GM12878 (cell line): ENCODE measurements around the gene MAP3K5. TPM values are rescaled to one million over a fixed set of nuclear protein-coding genes. Genes with fewer than 3 reads are reported as not detected.

Experiments used
- ATAC-seq: fragments of 200-7000 bp; cut with Tn5 transposase; 3 replicates; pipeline ENCODE4 v1.9.1; 2020; ENCODE audit warnings: mild to moderate bottlenecking, moderate library complexity
- BruUV-seq: library from RNA; stranded (reverse); fragments of 400-500 nt; replicated peaks from 2 replicates; lab custom pipeline; 2021; lab: Mats Ljungman, UMichigan
- CTCF ChIA-PET: fragments of 300-600 bp; sonication (Branson Sonifier 250); formaldehyde crosslinking; extraction: SDS; loops from one replicate; lab custom pipeline; 2021; ENCODE audit warnings: inconsistent platforms; lab: Yijun Ruan, JAX
- POLR2A ChIA-PET: fragments of 350-600 bp; formaldehyde crosslinking; extraction: SDS; loops from one replicate; lab custom pipeline; 2021; ENCODE audit warnings: inconsistent platforms; lab: Charles Lee
- RAD21 ChIA-PET: fragments of 300-600 bp; sonication (Branson Sonifier 250); formaldehyde crosslinking; loops from one replicate; lab custom pipeline; 2023; ENCODE audit warnings: antibody characterized with exemption; ENCODE audit not compliant: unreplicated experiment; lab: Charles Lee
- SMC1A ChIA-PET: fragments of 300-600 bp; sonication (Branson Sonifier 250); formaldehyde crosslinking; loops from one replicate; lab custom pipeline; 2023; ENCODE audit not compliant: unreplicated experiment, uncharacterized antibody; lab: Charles Lee
- DNase-seq: peaks from one replicate; pipeline ENCODE4 v3.0.0-alpha.2; 2011; ENCODE audit warnings: low read depth, low spot score
- FAIRE-seq: peaks from 3 replicates; lab custom pipeline; 2011; peaks lifted over from hg19 to GRCh38; lab: Jason Lieb, UNC
- H2AFZ ChIP-seq: 2 replicates; pipeline ENCODE4 v1.6.0; 2011; ENCODE audit warnings: low read depth, low read length, control low read depth; ENCODE audit not compliant: control insufficient read depth
- H3K27ac ChIP-seq: 2 replicates; pipeline ENCODE4 v1.5.1; 2011; ENCODE audit warnings: control low read depth; ENCODE audit not compliant: control insufficient read depth, insufficient read depth
- H3K27me3 ChIP-seq, 2 experiments: replicated peaks in 1 of 2; 2 replicates each; pipeline versions ENCODE4 v1.6.0 to v1.6.1; 2011; ENCODE audit warnings: low read length in 1 of 2; ENCODE audit not compliant: control insufficient read depth in 2 of 2, insufficient read depth in 2 of 2
- H3K36me3 ChIP-seq, 2 experiments: 2 replicates each; pipeline ENCODE4 v1.5.1; 2011; ENCODE audit warnings: low read length in 1 of 2; ENCODE audit not compliant: control insufficient read depth in 2 of 2, insufficient read depth in 2 of 2
- H3K4me1 ChIP-seq: 2 replicates; pipeline ENCODE4 v1.6.1; 2011; ENCODE audit warnings: mild to moderate bottlenecking, low read length, moderate library complexity, mixed read lengths; ENCODE audit not compliant: control insufficient read depth, insufficient read depth
- H3K4me2 ChIP-seq: 2 replicates; pipeline ENCODE4 v1.6.0; 2011; ENCODE audit warnings: control low read depth; ENCODE audit not compliant: control insufficient read depth, insufficient read depth
- H3K4me3 ChIP-seq: fragments of 200-600 bp; sonication (generic); 2 replicates; pipeline ENCODE4 v1.5.1; 2016
- H3K79me2 ChIP-seq: 2 replicates; pipeline ENCODE4 v1.6.0; 2011; ENCODE audit warnings: low read length; ENCODE audit not compliant: control insufficient read depth, insufficient read depth
- H3K9ac ChIP-seq: 2 replicates; pipeline ENCODE4 v1.8.0; 2011; ENCODE audit warnings: low read length, control low read depth, mixed read lengths; ENCODE audit not compliant: control insufficient read depth, insufficient read depth
- H3K9me3 ChIP-seq: replicated peaks from 3 replicates; pipeline ENCODE4 v1.5.1; 2011; ENCODE audit warnings: mild to moderate bottlenecking, low read length; ENCODE audit not compliant: control insufficient read depth, insufficient read depth
- H4K20me1 ChIP-seq: 2 replicates; pipeline ENCODE4 v1.6.0; 2011; ENCODE audit not compliant: control insufficient read depth, insufficient read depth
- CHD2 ChIP-seq: IDR thresholded peaks from 2 replicates; pipeline ENCODE4 v1.6.1; 2011; ENCODE audit warnings: low read depth, low read length, improper control_type of control experiment, borderline replicate concordance
- CHD4 ChIP-seq: fragments of 200-600 bp; sonication (generic); IDR thresholded peaks from 2 replicates; pipeline ENCODE4 v1.6.1; 2016; ENCODE audit warnings: mild to moderate bottlenecking
- E4F1 ChIP-seq: fragments of 450-650 bp; IDR thresholded peaks from 2 replicates; pipeline ENCODE4 v1.6.1; 2018; ENCODE audit warnings: borderline replicate concordance, mild to moderate bottlenecking; ENCODE audit not compliant: partially characterized antibody
- EGR1 ChIP-seq, 2 experiments: IDR thresholded peaks; 1 replicate in 1 of 2; 2 replicates in 1 of 2; pipeline ENCODE4 v1.6.1; 2011 to 2012; ENCODE audit warnings: low read depth in 2 of 2, low read length in 2 of 2, borderline replicate concordance in 1 of 2, mild to moderate bottlenecking in 1 of 2, moderate library complexity in 1 of 2
- HDAC6 ChIP-seq: fragments of 200-600 bp; sonication (generic); IDR thresholded peaks from one replicate; pipeline ENCODE4 v1.8.0; 2017; ENCODE audit warnings: antibody characterized with exemption; ENCODE audit not compliant: unreplicated experiment
- IRF5 ChIP-seq: fragments of 450-650 bp; IDR thresholded peaks from 2 replicates; pipeline ENCODE4 v1.6.1; 2017; ENCODE audit warnings: borderline replicate concordance
- TAF1 ChIP-seq: IDR thresholded peaks from 2 replicates; pipeline ENCODE4 v1.6.1; 2011; ENCODE audit warnings: mild to moderate bottlenecking, low read depth, low read length, borderline replicate concordance
- ZBED1 ChIP-seq: IDR thresholded peaks from 2 replicates; pipeline ENCODE4 v1.6.1; 2016; ENCODE audit warnings: borderline replicate concordance
- WGBS: methylation state at CpG from one replicate; pipeline ENCODE4 v1.1.6; 2016; ENCODE audit warnings: low lambda C conversion rate; ENCODE audit not compliant: insufficient replicate concordance, insufficient coverage; ENCODE audit errors: missing lambda C conversion rate; 5-methylcytosine and 5-hydroxymethylcytosine counted together
- in situ Hi-C: fragments of 300-500 bp; cut with MboI; formaldehyde crosslinking; loops from 9 replicates; pipeline ENCODE4 v1.14.3; 2018; ENCODE audit warnings: mixed read lengths
- intact Hi-C: fragments of 100-400 bp; cut with micrococcal nuclease; formaldehyde crosslinking; loops from one replicate; pipeline ENCODE4 v1.14.2; 2022; ENCODE audit not compliant: unreplicated experiment
- polyA plus RNA-seq, 11 experiments: library from polyadenylated mRNA; depleted of rRNA in 4 of 11; unstranded in 6 of 11; stranded (reverse) in 5 of 11; fragments of >200 nt; fragmentation: Nextera tagmentation in 4 of 11; fragmentation: Illumina TruSeq in 1 of 11; extraction: Ambion mirVana in 4 of 11; extraction: Trizol in 1 of 11; gene quantifications; 1 replicate in 1 of 11; 2 replicates in 10 of 11; pipeline versions ENCODE4 v1.2.1 to v1.2.3, GENCODE V29; 2011 to 2016; ENCODE audit warnings: inconsistent platforms in 2 of 11, missing spikeins in 2 of 11, low read depth in 1 of 11
- total RNA-seq, 4 experiments: library from RNA; depleted of rRNA in 3 of 4; stranded (reverse); fragments of >200 nt in 3 of 4; fragmentation: Illumina TruSeq in 1 of 4; extraction: Trizol in 1 of 4; gene quantifications; 2 replicates each; pipeline versions ENCODE4 v1.2.1 to v1.2.3, GENCODE V29; 2013 to 2021

Gene MAP3K5
- total and polyA plus RNA-seq, 10 of the 15 experiments (the other 5 are each of a cell fraction or from before 2014, with no cell fraction given), result 5.4 to 34.3 (median 26.4) TPM

GRCh38 chr6:136534268-136534667 is 258.0 kb downstream of the MAP3K5 start (continued):
- TF ChIP-seq E4F1, result no peak

- Histone ChIP-seq H3K27ac (no peak overlapping the region), H3K27me3 (no peaks in the 10 kb centered on the region; a peak in 1 of 4 replicates), H3K4me2 (no peak overlapping the region), H3K4me1 (no peaks in the 10 kb centered on the region), H3K9ac (no peak overlapping the region), H3K36me3 (no peaks in the 10 kb centered on the region), H3K4me3 (no peak overlapping the region), H4K20me1 (no peaks in the 10 kb centered on the region), H2AFZ (no peak overlapping the region), H3K79me2 (no peaks in the 10 kb centered on the region), H3K9me3 (no peaks in the 10 kb centered on the region)
- TF ChIP-seq CHD2 (no peak), ZBED1 (no peak), EGR1 (IDR thresholded peaks at IDR 0.05; ENCODE audit: borderline replicate concordance in 1 of 2, low read depth in 2 of 2, low read length in 2 of 2) (no peak), IRF5 (no peak), HDAC6 (no peak), CHD4 (no peak), TAF1 (no peak)
- no peak for ATAC-seq
- ChIA-PET SMC1A (no interaction called here), RAD21 (no interaction called here), POLR2A (no interaction called here), CTCF (no interaction called here)
- no peak for DNase-seq
- FAIRE-seq, result no peak
- in situ Hi-C loops, result no loop called here
- intact Hi-C loops, result no loop called here
- 11% methylated on average over 5 of the region's 5 CpGs for WGBS
- BruUV-seq, result no TSS peak
These were observed 258.8 kb downstream of the MAP3K5 start for GRCh38 chr6:136533487-136533886.
